Epithelial cell of esophagus (primary cell): ENCODE results near the gene HBP1.
"Not testable (repeated sequence)": the region's sequence is repeated elsewhere in the genome, so short reads cannot be mapped to it uniquely, and the experiment has no call there.

Source experiments
- DNase-seq: peaks from one replicate; pipeline ENCODE4 v3.0.0; 2010; ENCODE audit warnings: low read depth
- H3K4me3 ChIP-seq: 2 replicates; pipeline ENCODE4 v1.5.1; 2011; ENCODE audit warnings: mild to moderate bottlenecking, low read length, control low read depth
- TF ChIP-seq, protein P1 (sequence below): IDR thresholded peaks from 2 replicates; pipeline ENCODE4 v1.5.1; 2011; ENCODE audit warnings: low read depth, mild to moderate bottlenecking, low read length, control low read depth, inconsistent platforms; ENCODE audit not compliant: insufficient read depth; ENCODE audit errors: missing control alignments

Gene HBP1

DNA sequence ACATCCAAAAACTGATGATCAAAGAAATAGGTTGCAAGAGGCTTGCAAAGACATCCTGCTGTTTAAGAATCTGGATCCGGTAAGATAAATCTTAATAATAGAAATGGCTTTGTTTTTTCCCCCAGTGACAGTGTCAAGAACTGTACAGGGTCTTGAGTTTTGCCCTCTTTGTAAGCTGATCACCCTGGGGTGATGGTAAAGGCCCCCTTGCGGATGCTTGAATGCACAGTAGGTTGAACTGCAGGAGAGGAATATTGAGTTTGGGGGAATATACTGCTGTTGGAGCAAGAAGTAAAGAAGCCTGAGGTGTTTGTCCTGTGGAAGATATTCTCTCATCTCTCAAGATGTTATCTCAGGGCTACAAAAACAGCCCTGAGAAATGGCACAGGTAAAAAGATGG, 40.6 kb upstream of the HBP1 start:
- TF ChIP-seq, protein P1, sequence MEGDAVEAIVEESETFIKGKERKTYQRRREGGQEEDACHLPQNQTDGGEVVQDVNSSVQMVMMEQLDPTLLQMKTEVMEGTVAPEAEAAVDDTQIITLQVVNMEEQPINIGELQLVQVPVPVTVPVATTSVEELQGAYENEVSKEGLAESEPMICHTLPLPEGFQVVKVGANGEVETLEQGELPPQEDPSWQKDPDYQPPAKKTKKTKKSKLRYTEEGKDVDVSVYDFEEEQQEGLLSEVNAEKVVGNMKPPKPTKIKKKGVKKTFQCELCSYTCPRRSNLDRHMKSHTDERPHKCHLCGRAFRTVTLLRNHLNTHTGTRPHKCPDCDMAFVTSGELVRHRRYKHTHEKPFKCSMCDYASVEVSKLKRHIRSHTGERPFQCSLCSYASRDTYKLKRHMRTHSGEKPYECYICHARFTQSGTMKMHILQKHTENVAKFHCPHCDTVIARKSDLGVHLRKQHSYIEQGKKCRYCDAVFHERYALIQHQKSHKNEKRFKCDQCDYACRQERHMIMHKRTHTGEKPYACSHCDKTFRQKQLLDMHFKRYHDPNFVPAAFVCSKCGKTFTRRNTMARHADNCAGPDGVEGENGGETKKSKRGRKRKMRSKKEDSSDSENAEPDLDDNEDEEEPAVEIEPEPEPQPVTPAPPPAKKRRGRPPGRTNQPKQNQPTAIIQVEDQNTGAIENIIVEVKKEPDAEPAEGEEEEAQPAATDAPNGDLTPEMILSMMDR: no peak
- no peak for DNase-seq
- no peak overlapping the region for H3K4me3 ChIP-seq

DNA sequence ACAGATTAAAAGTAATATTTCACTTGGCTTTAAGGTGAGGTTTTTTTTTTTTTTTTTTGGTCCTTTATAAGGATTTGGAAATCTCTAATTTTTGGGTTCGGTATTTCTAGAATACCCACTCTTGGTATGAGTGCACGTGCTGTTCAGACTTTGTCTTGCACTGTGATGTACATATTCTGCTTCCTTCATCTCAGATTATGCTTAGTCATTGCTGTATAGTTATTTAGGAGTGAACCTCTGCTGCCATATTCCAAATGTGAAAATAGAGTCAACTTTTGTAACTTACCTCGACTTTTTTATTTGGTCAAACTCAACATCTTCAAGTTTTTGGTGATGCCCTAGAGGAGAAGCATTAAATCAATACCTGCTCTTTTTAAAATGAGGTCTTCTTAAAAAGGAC, 40.1 kb upstream of the HBP1 start:
- TF ChIP-seq, protein P1: no peak
- no peak for DNase-seq
- no peak overlapping the region for H3K4me3 ChIP-seq

DNA sequence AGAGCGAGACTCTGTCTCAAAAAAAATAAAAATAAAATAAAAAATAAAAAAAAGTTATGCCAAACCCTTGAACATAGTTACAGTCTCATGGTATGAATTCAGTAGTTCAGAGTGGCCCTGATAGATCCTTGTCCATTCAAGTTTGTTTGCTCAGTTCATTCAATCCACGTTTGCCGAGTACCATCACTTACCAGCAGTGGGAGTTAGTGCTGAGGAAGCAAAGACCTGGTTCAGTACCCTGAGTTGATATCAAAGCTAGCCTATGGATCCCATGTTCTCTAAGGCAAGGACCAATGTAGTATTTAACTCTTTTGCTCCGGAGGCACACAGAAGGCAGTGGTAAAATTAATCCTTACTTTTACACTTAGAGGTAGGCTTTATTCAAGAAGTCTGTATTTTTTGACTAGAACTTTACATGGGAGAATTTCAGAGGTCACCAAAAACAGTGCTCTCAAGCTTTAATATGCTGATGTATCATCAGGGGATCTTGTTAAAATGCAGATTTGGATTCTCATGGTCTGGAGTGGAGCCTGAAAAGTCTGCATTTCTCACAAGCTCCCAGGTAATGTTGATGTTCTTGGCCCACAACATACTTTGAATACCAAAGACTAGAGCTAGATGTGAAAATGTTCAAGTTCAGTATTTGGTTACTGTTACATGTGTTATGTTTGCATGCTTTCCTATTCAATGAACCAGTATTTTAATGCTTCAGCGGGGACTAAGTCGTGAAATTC, 38.1 kb upstream of the HBP1 start:
- no peak overlapping the region for H3K4me3 ChIP-seq
- TF ChIP-seq, protein P1: peak; percentile 21
- no peak for DNase-seq

DNA sequence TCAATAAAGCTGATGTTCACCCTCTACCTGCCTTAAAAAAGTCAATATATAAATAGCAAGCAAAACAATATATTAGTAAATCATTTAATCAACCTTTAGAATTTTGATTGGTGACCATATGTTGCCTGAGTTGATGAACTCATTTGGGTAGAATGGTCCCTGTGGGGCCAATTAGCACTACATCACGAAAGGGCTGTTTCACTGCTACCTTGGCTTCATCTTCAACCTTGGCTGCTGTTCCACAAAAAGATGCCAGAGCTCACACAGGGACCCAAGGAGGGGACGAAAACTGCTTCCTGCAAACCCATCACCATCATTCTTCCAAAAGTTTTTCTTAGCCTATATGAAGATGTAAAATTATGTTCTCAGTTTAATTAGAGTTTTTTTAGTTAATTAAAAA, 35.4 kb upstream of the HBP1 start:
- DNase-seq: no peak
- TF ChIP-seq, protein P1: no peak
- no peak overlapping the region for H3K4me3 ChIP-seq

DNA sequence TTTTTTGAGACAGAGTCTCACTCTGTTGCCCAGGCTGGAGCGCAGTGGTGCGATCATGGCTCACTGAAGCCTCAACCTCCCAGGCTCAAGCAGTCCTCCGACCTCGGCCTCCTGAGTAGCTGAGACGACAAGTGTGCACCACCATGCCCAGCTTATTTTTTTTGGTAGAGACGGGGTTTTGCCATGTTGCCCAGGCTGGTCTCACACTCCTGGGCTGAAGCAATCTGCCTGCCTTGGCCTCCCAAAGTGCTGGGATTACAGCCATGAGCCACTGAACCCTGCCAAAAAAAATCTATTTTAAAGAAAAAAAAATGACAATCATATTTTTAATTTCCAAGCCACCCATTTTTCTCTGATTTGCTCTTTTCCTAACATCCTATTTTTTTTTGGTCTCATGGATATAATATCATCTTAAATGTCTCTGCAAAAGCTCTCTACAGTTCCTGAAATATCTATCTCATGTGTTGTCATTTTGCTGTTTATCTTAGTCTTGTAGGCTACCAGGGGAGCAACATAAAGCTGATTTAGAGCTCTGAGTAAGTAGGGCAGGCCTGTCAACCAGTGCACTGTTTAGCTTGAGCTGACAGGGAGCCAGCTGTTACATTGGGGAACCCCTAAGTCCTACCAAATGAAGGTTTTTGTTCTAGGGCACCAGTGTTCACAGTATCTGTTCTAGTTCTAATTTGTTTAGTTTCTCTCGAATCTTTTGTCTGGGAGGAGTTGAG, 29.9 kb upstream of the HBP1 start:
- H3K4me3 ChIP-seq: no peak overlapping the region
- DNase-seq: no peak
- TF ChIP-seq, protein P1: no peak

DNA sequence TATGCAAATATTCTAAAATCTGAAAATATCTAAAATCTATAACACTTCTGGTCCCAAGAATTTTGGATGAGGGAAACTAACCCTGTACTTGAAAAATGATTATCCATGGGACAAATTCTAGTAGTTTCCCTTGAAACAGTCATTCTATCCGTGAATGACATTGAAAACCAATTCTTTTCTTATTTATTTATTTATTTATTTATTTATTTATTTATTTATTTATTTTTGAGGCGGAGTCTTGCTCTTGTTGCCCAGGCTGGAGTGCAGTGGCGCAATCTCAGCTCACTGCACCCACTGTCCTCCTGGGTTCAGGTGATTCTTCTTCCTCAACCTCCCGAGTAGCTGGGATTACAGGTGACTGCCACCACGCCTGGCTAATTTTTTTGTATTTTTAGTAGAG, 24.9 kb upstream of the HBP1 start:
- H3K4me3 ChIP-seq, DNase-seq: not testable (repeated sequence)

DNA sequence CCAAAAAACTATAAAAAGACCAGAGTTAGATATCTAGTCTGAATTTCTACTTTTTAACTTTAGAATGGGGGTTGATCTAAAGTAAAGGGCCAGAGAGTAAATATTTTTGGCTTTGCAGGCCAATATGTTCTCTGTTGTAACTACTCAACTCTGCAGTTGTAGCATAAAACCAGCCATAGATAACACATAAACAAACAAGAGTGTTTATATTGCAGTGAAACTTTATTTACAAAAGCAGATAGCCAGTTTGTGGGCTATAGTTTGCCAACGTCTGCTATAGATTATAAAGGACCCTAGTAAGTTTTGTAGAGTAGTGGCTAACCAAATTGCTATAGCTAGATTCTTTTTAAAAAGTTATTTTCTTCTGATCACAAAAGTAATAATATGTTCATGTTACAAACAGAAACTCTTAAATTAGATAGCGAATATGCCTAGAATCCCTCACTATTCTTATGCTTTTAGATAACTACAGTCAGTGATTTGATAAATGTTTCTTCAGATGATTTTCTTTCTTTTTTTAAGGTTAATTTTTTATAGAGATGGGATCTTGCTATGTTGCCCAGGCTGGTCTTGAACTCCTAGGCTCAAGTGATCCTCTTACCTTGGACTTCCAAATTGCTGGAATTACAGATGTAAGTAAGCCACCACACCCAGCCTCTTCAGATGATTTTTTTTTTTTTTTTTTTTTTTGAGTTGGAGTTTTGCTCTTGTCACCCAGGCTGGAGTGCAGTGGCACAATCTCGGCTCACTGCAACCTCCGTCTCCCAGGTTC, 23.6 kb upstream of the HBP1 start:
- TF ChIP-seq, protein P1: no peak
- DNase-seq: no peak
- H3K4me3 ChIP-seq: no peak overlapping the region
